HepG2 (cell line): Measurements from ENCODE around the gene TTPAL. TPM values are rescaled to one million over a fixed set of nuclear protein-coding genes. Genes with fewer than 3 reads are reported as not detected.

Experiments
- CCAR2 ChIP-seq: fragments of 200-400 bp; formaldehyde crosslinking; optimal IDR thresholded peaks from 2 replicates; pipeline ENCODE3; 2018; ENCODE audit warnings: low read depth, mild to moderate bottlenecking, low read length, moderate library complexity
- ELF1 ChIP-seq: sonication (generic); formaldehyde crosslinking; IDR thresholded peaks from 2 replicates; pipeline ENCODE4 v1.4.0; 2020; ENCODE audit warnings: missing genetic modification reagents
- MXD4 ChIP-seq: IDR thresholded peaks from 2 replicates; pipeline ENCODE4 v1.6.1; 2016; ENCODE audit warnings: mild to moderate bottlenecking, missing biosample characterization, missing genetic modification reagents
- SIN3A ChIP-seq: IDR thresholded peaks from 2 replicates; pipeline ENCODE4 v1.6.1; 2011; ENCODE audit warnings: low read depth, mild to moderate bottlenecking, control low read depth, low read length, borderline replicate concordance
- ZNF17 ChIP-seq: sonication (generic); formaldehyde crosslinking; IDR thresholded peaks from 2 replicates; pipeline ENCODE4 v1.5.0; 2020; ENCODE audit warnings: mild to moderate bottlenecking, missing genetic modification reagents
- ZNF337 ChIP-seq: sonication (generic); formaldehyde crosslinking; IDR thresholded peaks from 2 replicates; pipeline ENCODE4 v1.5.1; 2020; ENCODE audit warnings: missing genetic modification reagents, low read depth, mild to moderate bottlenecking, borderline replicate concordance
- ZNF546 ChIP-seq: sonication (generic); formaldehyde crosslinking; conservative IDR thresholded peaks from 2 replicates; pipeline ENCODE4 v1.8.1; 2023; ENCODE audit warnings: mild to moderate bottlenecking, missing genetic modification reagents
- ZNF558 ChIP-seq: sonication (generic); formaldehyde crosslinking; IDR thresholded peaks from 2 replicates; pipeline ENCODE4 v1.9.0; 2022; ENCODE audit warnings: mild to moderate bottlenecking, missing genetic modification reagents, borderline replicate concordance
- ZNF703 ChIP-seq: sonication (generic); formaldehyde crosslinking; IDR thresholded peaks from 2 replicates; pipeline ENCODE4 v1.5.1; 2020; ENCODE audit warnings: missing genetic modification reagents, mild to moderate bottlenecking, moderate library complexity, borderline replicate concordance
- ZNF775 ChIP-seq: sonication (generic); formaldehyde crosslinking; IDR thresholded peaks from 2 replicates; pipeline ENCODE4 v1.4.0; 2020; ENCODE audit warnings: missing genetic modification reagents, mild to moderate bottlenecking, moderate library complexity, borderline replicate concordance
- ZNF883 ChIP-seq: sonication (generic); formaldehyde crosslinking; IDR thresholded peaks from 2 replicates; pipeline ENCODE4 v1.5.1; 2020; ENCODE audit warnings: mild to moderate bottlenecking, missing genetic modification reagents; ENCODE audit errors: not compliant biosample characterization
- ZSCAN25 ChIP-seq: sonication (generic); formaldehyde crosslinking; IDR thresholded peaks from 2 replicates; pipeline ENCODE4 v1.8.0; 2022; ENCODE audit warnings: mild to moderate bottlenecking, missing genetic modification reagents
- polyA plus RNA-seq, 8 experiments: library from polyadenylated mRNA; depleted of rRNA in 3 of 8; stranded (reverse) in 7 of 8; unstranded in 1 of 8; fragments of >200 nt; fragmentation: Illumina TruSeq in 4 of 8; extraction: Trizol in 4 of 8; gene quantifications; 2 replicates each; pipeline versions ENCODE4 v1.2.1 to v1.2.3, GENCODE V29; 2011 to 2016; ENCODE audit warnings: low read depth in 4 of 8, missing spikeins in 1 of 8, mixed read lengths in 1 of 8; ENCODE audit not compliant: insufficient read depth in 1 of 8
- total RNA-seq, 5 experiments: library from RNA; depleted of rRNA; stranded (reverse); fragments of >200 nt; fragmentation: Illumina TruSeq; extraction: Trizol; gene quantifications; 2 replicates each; pipeline ENCODE4 v1.2.3, GENCODE V29; 2016; ENCODE audit warnings: low read depth in 1 of 5
- TF ChIP-seq, protein P1 (sequence below): sonication (generic); formaldehyde crosslinking; IDR thresholded peaks from 2 replicates; pipeline ENCODE4 v1.5.1; 2020; ENCODE audit warnings: mild to moderate bottlenecking, moderate library complexity, missing genetic modification reagents
- TF ChIP-seq, protein P2 (sequence below): sonication (generic); formaldehyde crosslinking; IDR thresholded peaks from 2 replicates; pipeline ENCODE4 v1.5.1; 2020; ENCODE audit warnings: missing genetic modification reagents, mild to moderate bottlenecking, borderline replicate concordance
- TF ChIP-seq, protein P3 (sequence below): sonication (generic); formaldehyde crosslinking; IDR thresholded peaks from 2 replicates; pipeline ENCODE4 v1.8.1; 2023; ENCODE audit warnings: mild to moderate bottlenecking, missing genetic modification reagents
- TF ChIP-seq, protein P4 (sequence below): sonication (generic); formaldehyde crosslinking; IDR thresholded peaks from 2 replicates; pipeline ENCODE4 v1.8.0; 2022; ENCODE audit warnings: missing genetic modification reagents, low read depth, mild to moderate bottlenecking, borderline replicate concordance
- TF ChIP-seq, protein P5 (sequence below): sonication (generic); formaldehyde crosslinking; IDR thresholded peaks from 2 replicates; pipeline ENCODE4 v1.9.0; 2021; ENCODE audit warnings: missing genetic modification reagents, borderline replicate concordance
- TF ChIP-seq, protein P6 (sequence below): sonication (generic); formaldehyde crosslinking; IDR thresholded peaks from 2 replicates; pipeline ENCODE4 v1.4.0; 2020; ENCODE audit warnings: mild to moderate bottlenecking, low read depth, missing genetic modification reagents

The TTPAL gene
- total and polyA plus RNA-seq, 2 of the 13 experiments (the other 11 are each of a cell fraction or from before 2014, with no cell fraction given): 4.3 to 18.8 TPM

DNA sequence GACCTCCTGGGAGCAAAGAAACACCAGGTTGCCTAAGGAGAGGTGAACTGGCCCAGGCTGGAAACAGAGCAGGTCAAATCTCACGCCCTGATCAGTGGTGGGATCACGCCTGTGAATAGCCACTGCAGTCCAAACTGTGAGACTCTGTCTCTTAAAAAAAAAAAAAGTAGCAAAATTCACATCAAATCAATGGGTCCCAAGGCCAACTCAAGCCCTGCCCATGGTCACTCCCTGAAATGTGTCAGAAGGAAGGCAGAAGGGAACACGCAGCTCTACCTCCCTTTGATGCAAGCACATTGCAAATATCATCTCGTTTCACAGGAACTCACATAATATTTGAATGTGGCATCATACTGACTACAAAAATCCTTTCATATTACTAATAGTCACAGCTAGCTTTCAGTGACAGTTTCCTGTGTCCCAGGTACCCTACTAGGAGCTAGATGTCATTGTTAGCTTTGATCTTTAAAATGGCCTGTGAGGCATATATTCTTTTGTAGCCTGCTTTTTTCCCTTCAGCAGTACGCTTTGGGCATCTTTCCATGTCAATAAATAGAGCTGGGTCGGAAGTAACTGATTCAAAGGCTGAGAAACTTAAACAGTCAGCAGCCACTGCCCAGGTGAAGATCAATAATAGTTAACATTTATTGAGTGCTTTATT, 14.4 kb upstream of the TTPAL start (continued):
- TF ChIP-seq, protein P1, sequence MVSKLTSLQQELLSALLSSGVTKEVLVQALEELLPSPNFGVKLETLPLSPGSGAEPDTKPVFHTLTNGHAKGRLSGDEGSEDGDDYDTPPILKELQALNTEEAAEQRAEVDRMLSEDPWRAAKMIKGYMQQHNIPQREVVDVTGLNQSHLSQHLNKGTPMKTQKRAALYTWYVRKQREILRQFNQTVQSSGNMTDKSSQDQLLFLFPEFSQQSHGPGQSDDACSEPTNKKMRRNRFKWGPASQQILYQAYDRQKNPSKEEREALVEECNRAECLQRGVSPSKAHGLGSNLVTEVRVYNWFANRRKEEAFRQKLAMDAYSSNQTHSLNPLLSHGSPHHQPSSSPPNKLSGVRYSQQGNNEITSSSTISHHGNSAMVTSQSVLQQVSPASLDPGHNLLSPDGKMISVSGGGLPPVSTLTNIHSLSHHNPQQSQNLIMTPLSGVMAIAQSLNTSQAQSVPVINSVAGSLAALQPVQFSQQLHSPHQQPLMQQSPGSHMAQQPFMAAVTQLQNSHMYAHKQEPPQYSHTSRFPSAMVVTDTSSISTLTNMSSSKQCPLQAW (CRISPR knock-in tag): peak; percentile 18
- TF ChIP-seq ZNF546 (CRISPR knock-in tag) (no peak), ZNF17 (no peak), ZSCAN25 (CRISPR knock-in tag) (0 out of 2 replicates have a peak, but pooled peaks have one; percentile 11), MXD4 (no peak; the same call in 1 of the 2 replicates), ZNF883 (CRISPR knock-in tag) (no peak), ZNF703 (no peak), ZNF337 (0 out of 2 replicates have a peak, but pooled peaks have one; percentile 54), ZNF775 (CRISPR knock-in tag) (no peak), CCAR2 (no peak), ELF1 (CRISPR knock-in tag) (no peak; the same call in 1 of the 2 replicates), SIN3A (no peak), ZNF558 (CRISPR knock-in tag) (no peak)
- TF ChIP-seq, protein P2, sequence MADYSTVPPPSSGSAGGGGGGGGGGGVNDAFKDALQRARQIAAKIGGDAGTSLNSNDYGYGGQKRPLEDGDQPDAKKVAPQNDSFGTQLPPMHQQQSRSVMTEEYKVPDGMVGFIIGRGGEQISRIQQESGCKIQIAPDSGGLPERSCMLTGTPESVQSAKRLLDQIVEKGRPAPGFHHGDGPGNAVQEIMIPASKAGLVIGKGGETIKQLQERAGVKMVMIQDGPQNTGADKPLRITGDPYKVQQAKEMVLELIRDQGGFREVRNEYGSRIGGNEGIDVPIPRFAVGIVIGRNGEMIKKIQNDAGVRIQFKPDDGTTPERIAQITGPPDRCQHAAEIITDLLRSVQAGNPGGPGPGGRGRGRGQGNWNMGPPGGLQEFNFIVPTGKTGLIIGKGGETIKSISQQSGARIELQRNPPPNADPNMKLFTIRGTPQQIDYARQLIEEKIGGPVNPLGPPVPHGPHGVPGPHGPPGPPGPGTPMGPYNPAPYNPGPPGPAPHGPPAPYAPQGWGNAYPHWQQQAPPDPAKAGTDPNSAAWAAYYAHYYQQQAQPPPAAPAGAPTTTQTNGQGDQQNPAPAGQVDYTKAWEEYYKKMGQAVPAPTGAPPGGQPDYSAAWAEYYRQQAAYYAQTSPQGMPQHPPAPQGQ (CRISPR knock-in tag): no peak
- TF ChIP-seq, protein P3, sequence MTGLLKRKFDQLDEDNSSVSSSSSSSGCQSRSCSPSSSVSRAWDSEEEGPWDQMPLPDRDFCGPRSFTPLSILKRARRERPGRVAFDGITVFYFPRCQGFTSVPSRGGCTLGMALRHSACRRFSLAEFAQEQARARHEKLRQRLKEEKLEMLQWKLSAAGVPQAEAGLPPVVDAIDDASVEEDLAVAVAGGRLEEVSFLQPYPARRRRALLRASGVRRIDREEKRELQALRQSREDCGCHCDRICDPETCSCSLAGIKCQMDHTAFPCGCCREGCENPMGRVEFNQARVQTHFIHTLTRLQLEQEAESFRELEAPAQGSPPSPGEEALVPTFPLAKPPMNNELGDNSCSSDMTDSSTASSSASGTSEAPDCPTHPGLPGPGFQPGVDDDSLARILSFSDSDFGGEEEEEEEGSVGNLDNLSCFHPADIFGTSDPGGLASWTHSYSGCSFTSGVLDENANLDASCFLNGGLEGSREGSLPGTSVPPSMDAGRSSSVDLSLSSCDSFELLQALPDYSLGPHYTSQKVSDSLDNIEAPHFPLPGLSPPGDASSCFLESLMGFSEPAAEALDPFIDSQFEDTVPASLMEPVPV: no peak
- TF ChIP-seq, protein P4, sequence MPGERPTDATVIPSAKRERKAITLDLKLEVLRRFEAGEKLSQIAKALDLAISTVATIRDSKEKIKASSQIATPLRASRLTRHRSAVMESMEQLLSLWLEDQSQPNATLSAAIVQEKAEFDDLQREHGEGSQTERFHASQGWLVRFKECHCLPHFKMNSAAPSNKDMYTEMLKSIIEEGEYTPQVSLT (CRISPR knock-in tag): no peak
- TF ChIP-seq, protein P5, sequence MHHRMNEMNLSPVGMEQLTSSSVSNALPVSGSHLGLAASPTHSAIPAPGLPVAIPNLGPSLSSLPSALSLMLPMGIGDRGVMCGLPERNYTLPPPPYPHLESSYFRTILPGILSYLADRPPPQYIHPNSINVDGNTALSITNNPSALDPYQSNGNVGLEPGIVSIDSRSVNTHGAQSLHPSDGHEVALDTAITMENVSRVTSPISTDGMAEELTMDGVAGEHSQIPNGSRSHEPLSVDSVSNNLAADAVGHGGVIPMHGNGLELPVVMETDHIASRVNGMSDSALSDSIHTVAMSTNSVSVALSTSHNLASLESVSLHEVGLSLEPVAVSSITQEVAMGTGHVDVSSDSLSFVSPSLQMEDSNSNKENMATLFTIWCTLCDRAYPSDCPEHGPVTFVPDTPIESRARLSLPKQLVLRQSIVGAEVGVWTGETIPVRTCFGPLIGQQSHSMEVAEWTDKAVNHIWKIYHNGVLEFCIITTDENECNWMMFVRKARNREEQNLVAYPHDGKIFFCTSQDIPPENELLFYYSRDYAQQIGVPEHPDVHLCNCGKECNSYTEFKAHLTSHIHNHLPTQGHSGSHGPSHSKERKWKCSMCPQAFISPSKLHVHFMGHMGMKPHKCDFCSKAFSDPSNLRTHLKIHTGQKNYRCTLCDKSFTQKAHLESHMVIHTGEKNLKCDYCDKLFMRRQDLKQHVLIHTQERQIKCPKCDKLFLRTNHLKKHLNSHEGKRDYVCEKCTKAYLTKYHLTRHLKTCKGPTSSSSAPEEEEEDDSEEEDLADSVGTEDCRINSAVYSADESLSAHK: 0 out of 2 replicates have a peak, but pooled peaks have one; percentile 24
- TF ChIP-seq, protein P6, sequence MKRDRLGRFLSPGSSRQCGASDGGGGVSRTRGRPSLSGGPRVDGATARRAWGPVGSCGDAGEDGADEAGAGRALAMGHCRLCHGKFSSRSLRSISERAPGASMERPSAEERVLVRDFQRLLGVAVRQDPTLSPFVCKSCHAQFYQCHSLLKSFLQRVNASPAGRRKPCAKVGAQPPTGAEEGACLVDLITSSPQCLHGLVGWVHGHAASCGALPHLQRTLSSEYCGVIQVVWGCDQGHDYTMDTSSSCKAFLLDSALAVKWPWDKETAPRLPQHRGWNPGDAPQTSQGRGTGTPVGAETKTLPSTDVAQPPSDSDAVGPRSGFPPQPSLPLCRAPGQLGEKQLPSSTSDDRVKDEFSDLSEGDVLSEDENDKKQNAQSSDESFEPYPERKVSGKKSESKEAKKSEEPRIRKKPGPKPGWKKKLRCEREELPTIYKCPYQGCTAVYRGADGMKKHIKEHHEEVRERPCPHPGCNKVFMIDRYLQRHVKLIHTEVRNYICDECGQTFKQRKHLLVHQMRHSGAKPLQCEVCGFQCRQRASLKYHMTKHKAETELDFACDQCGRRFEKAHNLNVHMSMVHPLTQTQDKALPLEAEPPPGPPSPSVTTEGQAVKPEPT (CRISPR knock-in tag): no peak
